GM23338 (cell line): ENCODE data around the gene TBCEL. TPM values are rescaled to one million over a fixed set of nuclear protein-coding genes. Genes with fewer than 3 reads are reported as not detected.

Experiments
- ATAC-seq: fragments of 200-7000 bp; cut with Tn5 transposase; 3 replicates; pipeline ENCODE4 v1.9.1; 2020
- DNase-seq: peaks from one replicate; pipeline ENCODE4 v3.0.0-alpha.2; 2015; ENCODE audit warnings: low spot score
- H2AFZ ChIP-seq: fragments of 200-600 bp; sonication (generic); 2 replicates; pipeline ENCODE4 v1.8.0; 2016; ENCODE audit warnings: antibody characterized with exemption, mild to moderate bottlenecking, moderate library complexity
- H3F3A ChIP-seq: fragments of 200-600 bp; sonication (generic); replicated peaks from 2 replicates; pipeline ENCODE4 v1.8.0; 2017; ENCODE audit warnings: antibody characterized with exemption, mixed run types, low read depth
- H3K27ac ChIP-seq: fragments of 200-600 bp; sonication (generic); 2 replicates; pipeline ENCODE4 v1.6.1; 2016; ENCODE audit warnings: low read depth
- H3K27me3 ChIP-seq: fragments of 200-600 bp; sonication (generic); 2 replicates; pipeline ENCODE4 v1.8.0; 2016; ENCODE audit warnings: mild to moderate bottlenecking, mixed run types, moderate library complexity; ENCODE audit not compliant: insufficient read depth
- H3K36me3 ChIP-seq: fragments of 200-600 bp; sonication (generic); 2 replicates; pipeline ENCODE4 v1.8.0; 2016; ENCODE audit warnings: mild to moderate bottlenecking; ENCODE audit not compliant: insufficient read depth
- H3K4me1 ChIP-seq: fragments of 200-600 bp; sonication (generic); 2 replicates; pipeline ENCODE4 v1.8.0; 2016; ENCODE audit warnings: mild to moderate bottlenecking, moderate library complexity; ENCODE audit not compliant: insufficient read depth
- H3K4me2 ChIP-seq: fragments of 200-600 bp; sonication (generic); 2 replicates; pipeline ENCODE4 v1.7.1; 2017; ENCODE audit warnings: mixed run types
- H3K4me3 ChIP-seq: fragments of 200-600 bp; sonication (generic); 2 replicates; pipeline ENCODE4 v1.6.1; 2016; ENCODE audit warnings: mixed run types
- H3K79me2 ChIP-seq: fragments of 200-600 bp; sonication (generic); replicated peaks from 2 replicates; pipeline ENCODE4 v1.8.0; 2017; ENCODE audit warnings: mild to moderate bottlenecking; ENCODE audit not compliant: insufficient read depth
- H3K9me2 ChIP-seq: fragments of 200-600 bp; sonication (generic); 2 replicates; pipeline ENCODE4 v1.8.0; 2017; ENCODE audit not compliant: insufficient read depth
- H4K20me1 ChIP-seq: fragments of 200-600 bp; sonication (generic); replicated peaks from 2 replicates; pipeline ENCODE4 v1.8.0; 2017; ENCODE audit warnings: mild to moderate bottlenecking; ENCODE audit not compliant: insufficient read depth
- H3K27ac Mint-ChIP-seq: 2 replicates; pipeline ENCODE4 v1.8.0; 2020; ENCODE audit warnings: inconsistent platforms, mild to moderate bottlenecking, moderate library complexity, mixed read lengths
- H3K27me3 Mint-ChIP-seq: 3 replicates; pipeline ENCODE4 v1.8.0; 2022; ENCODE audit warnings: low read depth, mild to moderate bottlenecking, moderate library complexity, mixed read lengths, inconsistent platforms; ENCODE audit not compliant: insufficient read depth, poor library complexity
- H3K36me3 Mint-ChIP-seq: 3 replicates; pipeline ENCODE4 v1.8.0; 2021; ENCODE audit warnings: low read depth, mild to moderate bottlenecking, inconsistent platforms, moderate library complexity, mixed read lengths
- H3K4me1 Mint-ChIP-seq: 3 replicates; pipeline ENCODE4 v1.8.0; 2020; ENCODE audit warnings: mild to moderate bottlenecking, inconsistent platforms, mixed read lengths
- H3K4me3 Mint-ChIP-seq: 3 replicates; pipeline ENCODE4 v1.8.0; 2021; ENCODE audit warnings: moderate library complexity, mild to moderate bottlenecking, inconsistent platforms, mixed read lengths
- H3K9me3 Mint-ChIP-seq: 3 replicates; pipeline ENCODE4 v1.8.0; 2020; ENCODE audit warnings: moderate library complexity, mild to moderate bottlenecking, inconsistent platforms, mixed read lengths
- CREB1 ChIP-seq: fragments of 250-450 bp; sonication (Bioruptor Pico); IDR thresholded peaks from 2 replicates; pipeline ENCODE4 v1.5.0; 2020; ENCODE audit warnings: low read depth, mild to moderate bottlenecking, moderate library complexity
- ETS1 ChIP-seq: IDR thresholded peaks from 2 replicates; pipeline ENCODE4 v1.6.1; 2016; ENCODE audit warnings: antibody characterized with exemption
- EZH2 ChIP-seq: fragments of 200-600 bp; sonication (generic); IDR thresholded peaks from one replicate; pipeline ENCODE4 v1.8.0; 2017; ENCODE audit warnings: antibody characterized with exemption, mild to moderate bottlenecking, low read depth; ENCODE audit not compliant: unreplicated experiment
- EZH2phosphoT487 ChIP-seq: fragments of 200-600 bp; sonication (generic); IDR thresholded peaks from one replicate; pipeline ENCODE4 v1.8.1; 2018; ENCODE audit warnings: antibody characterized with exemption; ENCODE audit not compliant: unreplicated experiment
- JUNB ChIP-seq: IDR thresholded peaks from one replicate; pipeline ENCODE4 v1.6.1; 2016; ENCODE audit warnings: antibody characterized with exemption; ENCODE audit not compliant: unreplicated experiment
- NANOG ChIP-seq: IDR thresholded peaks from 2 replicates; pipeline ENCODE4 v1.6.1; 2016; ENCODE audit warnings: antibody characterized with exemption, borderline replicate concordance
- POLR2AphosphoS5 ChIP-seq: IDR thresholded peaks from 2 replicates; pipeline ENCODE4 v1.6.1; 2016; ENCODE audit warnings: antibody characterized with exemption, low read depth
- REST ChIP-seq: IDR thresholded peaks from one replicate; pipeline ENCODE4 v1.6.1; 2018; ENCODE audit warnings: antibody characterized with exemption; ENCODE audit not compliant: unreplicated experiment
- STAT1 ChIP-seq: IDR thresholded peaks from one replicate; pipeline ENCODE4 v1.6.1; 2016; ENCODE audit warnings: antibody characterized with exemption; ENCODE audit not compliant: unreplicated experiment
- ZNF114 ChIP-seq: fragments of 250-450 bp; sonication (Bioruptor Pico); IDR thresholded peaks from 2 replicates; pipeline ENCODE4 v1.5.0; 2020; ENCODE audit warnings: mild to moderate bottlenecking, moderate library complexity
- ZNF331 ChIP-seq: fragments of 250-450 bp; sonication (Bioruptor Pico); IDR thresholded peaks from 2 replicates; pipeline ENCODE4 v1.5.0; 2020; ENCODE audit warnings: low read depth, mild to moderate bottlenecking, moderate library complexity
- ZNF462 ChIP-seq: fragments of 250-450 bp; sonication (Bioruptor Pico); IDR thresholded peaks from 2 replicates; pipeline ENCODE4 v1.5.0; 2020; ENCODE audit warnings: mild to moderate bottlenecking, moderate library complexity
- polyA plus RNA-seq: library from polyadenylated mRNA; unstranded; fragments of >200 nt; fragmentation: Nextera tagmentation; extraction: Ambion mirVana; gene quantifications from 2 replicates; pipeline ENCODE4 v1.2.1, GENCODE V29; 2016
- total RNA-seq: library from RNA; depleted of rRNA; stranded (reverse); fragments of >200 nt; shearing (Covaris generic); gene quantifications from 2 replicates; pipeline ENCODE4 v1.2.3, GENCODE V29; 2014
- TF ChIP-seq, protein P1 (sequence below), 2 experiments: fragments of 200-600 bp in 1 of 2; sonication (generic) in 1 of 2; conservative IDR thresholded peaks; 2 replicates each; pipeline versions ENCODE4 v1.5.1 to v1.6.1; 2016 to 2017; ENCODE audit warnings: antibody characterized with exemption in 2 of 2, low read depth in 2 of 2, mild to moderate bottlenecking in 2 of 2, moderate library complexity in 1 of 2

TBCEL gene
- total and polyA plus RNA-seq, 2 experiments from 2014 or later, result 5.4 to 16.2 TPM

DNA sequence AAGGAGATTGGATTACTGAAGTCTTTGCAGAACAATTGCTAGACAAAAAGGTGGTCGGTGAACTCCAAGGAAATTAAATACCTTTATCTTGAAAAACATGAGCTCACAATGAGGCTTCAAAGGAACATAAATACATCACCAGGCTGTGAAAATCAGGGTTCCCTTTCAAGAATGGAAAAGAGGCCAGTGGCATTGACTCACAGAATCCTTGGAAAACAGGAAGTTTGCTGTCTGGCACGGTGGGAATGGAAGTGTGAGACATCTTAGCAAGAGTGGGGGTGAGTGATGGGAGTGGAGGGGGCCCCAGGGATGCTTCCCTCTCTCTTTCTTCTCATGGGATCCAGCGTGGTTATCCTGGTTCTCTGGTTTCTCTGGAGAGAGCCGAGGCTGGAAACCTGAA lies 48.9 kb upstream of the TBCEL start:
- Histone ChIP-seq H2AFZ (no peak overlapping the region), H4K20me1 (no peaks in the 10 kb centered on the region), H3K79me2 (no peaks in the 10 kb centered on the region), H3K27me3 (no peaks in the 10 kb centered on the region), H3K27ac (no peak overlapping the region), H3K36me3 (no peaks in the 10 kb centered on the region), H3F3A (no peaks in the 10 kb centered on the region), H3K4me2 (no peak overlapping the region), H3K4me1 (no peaks in the 10 kb centered on the region), H3K9me2 (no peaks in the 10 kb centered on the region), H3K4me3 (no peak overlapping the region)
- no peaks in the 10 kb centered on the region for H3K36me3 Mint-ChIP-seq
- DNase-seq (no peak), ATAC-seq (no peak)
- H3K27me3 Mint-ChIP-seq, result peaks cover 4% of the 10 kb centered on the region
- H3K4me3 Mint-ChIP-seq, result no peak overlapping the region
- H3K9me3 Mint-ChIP-seq, result no peaks in the 10 kb centered on the region
- H3K4me1 Mint-ChIP-seq, result peaks cover 6% of the 10 kb centered on the region
- TF ChIP-seq, protein P1, sequence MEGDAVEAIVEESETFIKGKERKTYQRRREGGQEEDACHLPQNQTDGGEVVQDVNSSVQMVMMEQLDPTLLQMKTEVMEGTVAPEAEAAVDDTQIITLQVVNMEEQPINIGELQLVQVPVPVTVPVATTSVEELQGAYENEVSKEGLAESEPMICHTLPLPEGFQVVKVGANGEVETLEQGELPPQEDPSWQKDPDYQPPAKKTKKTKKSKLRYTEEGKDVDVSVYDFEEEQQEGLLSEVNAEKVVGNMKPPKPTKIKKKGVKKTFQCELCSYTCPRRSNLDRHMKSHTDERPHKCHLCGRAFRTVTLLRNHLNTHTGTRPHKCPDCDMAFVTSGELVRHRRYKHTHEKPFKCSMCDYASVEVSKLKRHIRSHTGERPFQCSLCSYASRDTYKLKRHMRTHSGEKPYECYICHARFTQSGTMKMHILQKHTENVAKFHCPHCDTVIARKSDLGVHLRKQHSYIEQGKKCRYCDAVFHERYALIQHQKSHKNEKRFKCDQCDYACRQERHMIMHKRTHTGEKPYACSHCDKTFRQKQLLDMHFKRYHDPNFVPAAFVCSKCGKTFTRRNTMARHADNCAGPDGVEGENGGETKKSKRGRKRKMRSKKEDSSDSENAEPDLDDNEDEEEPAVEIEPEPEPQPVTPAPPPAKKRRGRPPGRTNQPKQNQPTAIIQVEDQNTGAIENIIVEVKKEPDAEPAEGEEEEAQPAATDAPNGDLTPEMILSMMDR (conservative IDR thresholded peaks at IDR 0.05; ENCODE audit: low read depth in 2 of 2), result no peak
- TF ChIP-seq ZNF331 (CRISPR knock-in tag), result no peak
- no peak for TF ChIP-seq JUNB
- TF ChIP-seq ETS1, result no peak
- TF ChIP-seq CREB1, result no peak
- TF ChIP-seq ZNF114 (CRISPR knock-in tag), result no peak
- TF ChIP-seq EZH2, result no peak
- TF ChIP-seq POLR2AphosphoS5, result no peak
- TF ChIP-seq NANOG, result no peak
- TF ChIP-seq ZNF462 (CRISPR knock-in tag), result no peak
- no peak for TF ChIP-seq STAT1
- no peak for TF ChIP-seq EZH2phosphoT487
- no peak for TF ChIP-seq REST
- no peak overlapping the region for H3K27ac Mint-ChIP-seq
